Ishikawa (cell line): ENCODE measurements around the gene MSX2.

ENCODE experiments used
- CEBPB ChIP-seq: IDR thresholded peaks from 2 replicates; pipeline ENCODE4 v1.6.1; 2012
- CREB1 ChIP-seq: IDR thresholded peaks from 2 replicates; pipeline ENCODE4 v1.6.1; 2012; ENCODE audit warnings: low read depth
- EGR1 ChIP-seq: IDR thresholded peaks from 2 replicates; pipeline ENCODE4 v1.6.1; 2012
- EP300 ChIP-seq: IDR thresholded peaks from 2 replicates; pipeline ENCODE4 v1.6.1; 2012; ENCODE audit warnings: borderline replicate concordance
- FOXM1 ChIP-seq: IDR thresholded peaks from 2 replicates; pipeline ENCODE4 v1.6.1; 2012; ENCODE audit warnings: low read depth, borderline replicate concordance
- MAX ChIP-seq: IDR thresholded peaks from 2 replicates; pipeline ENCODE4 v1.6.1; 2012
- NFIC ChIP-seq: IDR thresholded peaks from 2 replicates; pipeline ENCODE4 v1.6.1; 2012
- RAD21 ChIP-seq: IDR thresholded peaks from 2 replicates; pipeline ENCODE4 v1.6.1; 2012; ENCODE audit warnings: low read depth
- REST ChIP-seq: IDR thresholded peaks from 2 replicates; pipeline ENCODE4 v1.6.1; 2012; ENCODE audit warnings: low read depth, mild to moderate bottlenecking
- TAF1 ChIP-seq: IDR thresholded peaks from 2 replicates; pipeline ENCODE4 v1.6.1; 2012; ENCODE audit warnings: low read depth, mild to moderate bottlenecking
- USF1 ChIP-seq: IDR thresholded peaks from 2 replicates; pipeline ENCODE4 v1.6.1; 2012
- YY1 ChIP-seq: IDR thresholded peaks from 2 replicates; pipeline ENCODE4 v1.6.1; 2012; ENCODE audit warnings: low read depth

GRCh38 chr5:174735498-174736330, 11.3 kb downstream of the MSX2 start:
- TF ChIP-seq CREB1 (no peak), EP300 (no peak), YY1 (no peak), NFIC (no peak), RAD21 (peak; percentile 32), TAF1 (no peak), MAX (no peak), FOXM1 (no peak), REST (no peak), EGR1 (no peak), CEBPB (no peak), USF1 (no peak)
